ELF-1 (cell line): ENCODE data around the gene ONECUT3.

Experiments used
- DNase-seq: peaks from one replicate; pipeline ENCODE4 v3.0.0-alpha.2; 2016; ENCODE audit warnings: low read depth, low spot score

The ONECUT3 gene

GRCh38 chr19:1814833-1815604 is 61.7 kb downstream of the ONECUT3 start:
- no peak for DNase-seq

- DNase-seq: no peak
Measured at GRCh38 chr19:1815605-1816529, 62.6 kb downstream of the ONECUT3 start.

- DNase-seq: no peak
Measured at GRCh38 chr19:1816530-1817298, 63.4 kb downstream of the ONECUT3 start.

- no peak for DNase-seq
Measured at GRCh38 chr19:1817553-1818179, 64.4 kb downstream of the ONECUT3 start.

GRCh38 chr19:1818549-1819195 is 65.4 kb downstream of the ONECUT3 start:
- DNase-seq: no peak

GRCh38 chr19:1819341-1820255 is 66.3 kb downstream of the ONECUT3 start:
- no peak for DNase-seq

- DNase-seq: no peak
Measured at GRCh38 chr19:1822210-1822609, 68.9 kb downstream of the ONECUT3 start.

- no peak for DNase-seq
Measured at GRCh38 chr19:1823020-1823419, 69.7 kb downstream of the ONECUT3 start.

GRCh38 chr19:1823539-1824251 is 70.4 kb downstream of the ONECUT3 start:
- no peak for DNase-seq

- no peak for DNase-seq
Measured at GRCh38 chr19:1824252-1824622, 70.9 kb downstream of the ONECUT3 start.

GRCh38 chr19:1825909-1826556 is 72.7 kb downstream of the ONECUT3 start:
- DNase-seq: peak; percentile 96

GRCh38 chr19:1826557-1827521 is 73.5 kb downstream of the ONECUT3 start:
- DNase-seq: peak; percentile 75

- DNase-seq: no peak
Measured at GRCh38 chr19:1827566-1828278, 74.4 kb downstream of the ONECUT3 start.

GRCh38 chr19:1828279-1829238 is 75.3 kb downstream of the ONECUT3 start:
- DNase-seq: no peak

- DNase-seq: no peak
Measured at GRCh38 chr19:1829958-1830357, 76.7 kb downstream of the ONECUT3 start.

GRCh38 chr19:1830568-1830967 is 77.3 kb downstream of the ONECUT3 start:
- no peak for DNase-seq
